CD14-positive monocyte (primary cell): Measurements from ENCODE around the gene CYP2W1. TPM values are rescaled to one million over a fixed set of nuclear protein-coding genes. Genes with fewer than 3 reads are reported as not detected.
A peak's percentile ranks its signal among the peaks of the same experiment; 100 is the strongest.

Experiments used
- DNase-seq, 3 donors: peaks; one replicate each; pipeline ENCODE4 v3.0.0-alpha.2; 2011 to 2022
- H2AFZ ChIP-seq: 2 replicates; pipeline ENCODE4 v1.6.0; 2012; ENCODE audit warnings: mild to moderate bottlenecking, low read depth, low read length, inconsistent platforms; ENCODE audit not compliant: insufficient read depth, poor library complexity, severe bottlenecking
- H3K27ac ChIP-seq, 2 donors: 1 replicate in 1 of 2; 2 replicates in 1 of 2; pipeline ENCODE4 v1.5.1; 2012 to 2013; ENCODE audit warnings: low read length in 2 of 2, control low read depth in 1 of 2, inconsistent platforms in 1 of 2, low read depth in 1 of 2, mild to moderate bottlenecking in 1 of 2
- H3K27me3 ChIP-seq, 2 donors: one replicate each; pipeline versions ENCODE4 v1.6.0 to v1.6.1; 2011 to 2013; ENCODE audit warnings: low read length in 2 of 2; ENCODE audit not compliant: control insufficient read depth in 2 of 2, insufficient read depth in 2 of 2
- H3K36me3 ChIP-seq, 2 donors: replicated peaks in 1 of 2; 1 replicate in 1 of 2; 2 replicates in 1 of 2; pipeline versions ENCODE4 v1.5.1 to v1.6.1; 2012 to 2013; ENCODE audit warnings: low read length in 2 of 2, control low read depth in 1 of 2, inconsistent platforms in 1 of 2, mild to moderate bottlenecking in 1 of 2; ENCODE audit not compliant: insufficient read depth in 2 of 2, control insufficient read depth in 1 of 2
- H3K4me1 ChIP-seq, 2 donors: 1 replicate in 1 of 2; 2 replicates in 1 of 2; pipeline versions ENCODE4 v1.5.1 to v1.6.1; 2012 to 2013; ENCODE audit warnings: low read length in 2 of 2, control low read depth in 1 of 2, inconsistent platforms in 1 of 2, mild to moderate bottlenecking in 1 of 2, moderate library complexity in 1 of 2; ENCODE audit not compliant: insufficient read depth in 2 of 2, control insufficient read depth in 1 of 2
- H3K4me2 ChIP-seq: replicated peaks from 2 replicates; pipeline ENCODE3; 2012; ENCODE audit warnings: low read length, moderate library complexity, mild to moderate bottlenecking; ENCODE audit not compliant: poor library complexity, severe bottlenecking; ENCODE audit errors: extremely low read depth
- H3K4me3 ChIP-seq, 3 experiments: fragments of 200-600 bp in 1 of 3; sonication (generic) in 1 of 3; replicated peaks in 1 of 3; 1 replicate in 2 of 3; 2 replicates in 1 of 3; pipeline ENCODE4 v1.5.1; 2011 to 2013; ENCODE audit warnings: low read length in 3 of 3, mild to moderate bottlenecking in 3 of 3, control low read depth in 2 of 3, low read depth in 2 of 3, inconsistent platforms in 1 of 3, moderate library complexity in 1 of 3
- H3K79me2 ChIP-seq: 2 replicates; pipeline ENCODE4 v1.6.0; 2012; ENCODE audit warnings: mild to moderate bottlenecking, control low read depth, inconsistent platforms, low read length, moderate library complexity; ENCODE audit not compliant: insufficient read depth
- H3K9ac ChIP-seq: 2 replicates; pipeline ENCODE4 v1.6.0; 2017; ENCODE audit warnings: low read length, mild to moderate bottlenecking; ENCODE audit not compliant: insufficient read depth, poor library complexity, severe bottlenecking
- H3K9me3 ChIP-seq, 2 donors: replicated peaks in 1 of 2; 1 replicate in 1 of 2; 2 replicates in 1 of 2; pipeline versions ENCODE4 v1.5.1 to v1.6.1; 2012 to 2013; ENCODE audit warnings: low read length in 2 of 2, control low read depth in 1 of 2; ENCODE audit not compliant: control insufficient read depth in 1 of 2, insufficient read depth in 1 of 2
- H4K20me1 ChIP-seq: 2 replicates; pipeline ENCODE4 v1.6.0; 2012; ENCODE audit warnings: mild to moderate bottlenecking, low read length, control low read depth, moderate library complexity; ENCODE audit not compliant: insufficient read depth
- H3K27ac Mint-ChIP-seq, 7 donors: one replicate each; pipeline ENCODE4 v1.8.0; 2020; ENCODE audit warnings: mild to moderate bottlenecking in 7 of 7, mixed read lengths in 7 of 7, moderate library complexity in 6 of 7, inconsistent platforms in 2 of 7
- H3K27me3 Mint-ChIP-seq, 3 donors: one replicate each; pipeline ENCODE4 v1.8.0; 2021 to 2022; ENCODE audit warnings: low read depth in 3 of 3, mild to moderate bottlenecking in 3 of 3, mixed read lengths in 3 of 3, moderate library complexity in 3 of 3, inconsistent platforms in 1 of 3
- H3K36me3 Mint-ChIP-seq, 2 donors: one replicate each; pipeline ENCODE4 v1.8.0; 2020; ENCODE audit warnings: mixed read lengths in 2 of 2, inconsistent platforms in 1 of 2, mild to moderate bottlenecking in 1 of 2
- H3K4me1 Mint-ChIP-seq: one replicate; pipeline ENCODE4 v1.8.0; 2020; ENCODE audit warnings: mild to moderate bottlenecking, mixed read lengths
- H3K4me3 Mint-ChIP-seq, 2 donors: one replicate each; pipeline ENCODE4 v1.8.0; 2020; ENCODE audit warnings: mild to moderate bottlenecking in 2 of 2, mixed read lengths in 2 of 2, moderate library complexity in 1 of 2
- H3K9me3 Mint-ChIP-seq, 7 donors: one replicate each; pipeline ENCODE4 v1.8.0; 2020 to 2022; ENCODE audit warnings: mixed read lengths in 7 of 7, mild to moderate bottlenecking in 6 of 7, moderate library complexity in 6 of 7, inconsistent platforms in 2 of 7
- WGBS: methylation state at CpG from one replicate; pipeline ENCODE4 v1.1.5; 2013; ENCODE audit warnings: missing lambda C conversion rate; ENCODE audit not compliant: insufficient coverage; 5-methylcytosine and 5-hydroxymethylcytosine counted together
- intact Hi-C, 2 donors: fragments of 100-400 bp; cut with micrococcal nuclease; formaldehyde crosslinking; loops; one replicate each; pipeline versions ENCODE4 v1.15.0 to v1.15.1; 2023
- polyA minus RNA-seq: library from RNA; depleted of rRNA, polyadenylated mRNA; stranded (reverse); fragments of >200 nt; gene quantifications from 2 replicates; pipeline ENCODE4 v1.2.3, GENCODE V29; 2012
- polyA plus RNA-seq, 3 donors: library from polyadenylated mRNA; depleted of rRNA in 1 of 3; unstranded in 2 of 3; stranded (reverse) in 1 of 3; fragments of 300-500 nt in 2 of 3; fragments of >200 nt in 1 of 3; fragmentation: Illumina TruSeq in 2 of 3; gene quantifications; 1 replicate in 2 of 3; 2 replicates in 1 of 3; pipeline ENCODE4 v1.2.3, GENCODE V29; 2012 to 2021
- total RNA-seq, 12 experiments: library from RNA in 1 of 12; stranded (reverse) in 1 of 12; fragments of 120-200 nt in 1 of 12; gene quantifications; one replicate each; pipeline ENCODE4 v1.2.4 and lab custom pipeline; 2013 to 2026; ENCODE audit warnings: mixed read lengths in 6 of 12, inconsistent platforms in 1 of 12
- TF ChIP-seq, protein P1 (sequence below): fragments of 200-600 bp; IDR thresholded peaks from one replicate; pipeline ENCODE4 v1.8.0; 2022; ENCODE audit warnings: antibody characterized with exemption, mild to moderate bottlenecking

Gene CYP2W1, protein sequence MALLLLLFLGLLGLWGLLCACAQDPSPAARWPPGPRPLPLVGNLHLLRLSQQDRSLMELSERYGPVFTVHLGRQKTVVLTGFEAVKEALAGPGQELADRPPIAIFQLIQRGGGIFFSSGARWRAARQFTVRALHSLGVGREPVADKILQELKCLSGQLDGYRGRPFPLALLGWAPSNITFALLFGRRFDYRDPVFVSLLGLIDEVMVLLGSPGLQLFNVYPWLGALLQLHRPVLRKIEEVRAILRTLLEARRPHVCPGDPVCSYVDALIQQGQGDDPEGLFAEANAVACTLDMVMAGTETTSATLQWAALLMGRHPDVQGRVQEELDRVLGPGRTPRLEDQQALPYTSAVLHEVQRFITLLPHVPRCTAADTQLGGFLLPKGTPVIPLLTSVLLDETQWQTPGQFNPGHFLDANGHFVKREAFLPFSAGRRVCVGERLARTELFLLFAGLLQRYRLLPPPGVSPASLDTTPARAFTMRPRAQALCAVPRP
- not detected for total RNA-seq (2013)
- polyA plus RNA-seq (not detected), polyA minus RNA-seq (not detected in 2 replicates), total RNA-seq (lab: John Stamatoyannopoulos, UW) (0 to 0.28 (median 0.08) reads per million in 11 experiments)

DNA sequence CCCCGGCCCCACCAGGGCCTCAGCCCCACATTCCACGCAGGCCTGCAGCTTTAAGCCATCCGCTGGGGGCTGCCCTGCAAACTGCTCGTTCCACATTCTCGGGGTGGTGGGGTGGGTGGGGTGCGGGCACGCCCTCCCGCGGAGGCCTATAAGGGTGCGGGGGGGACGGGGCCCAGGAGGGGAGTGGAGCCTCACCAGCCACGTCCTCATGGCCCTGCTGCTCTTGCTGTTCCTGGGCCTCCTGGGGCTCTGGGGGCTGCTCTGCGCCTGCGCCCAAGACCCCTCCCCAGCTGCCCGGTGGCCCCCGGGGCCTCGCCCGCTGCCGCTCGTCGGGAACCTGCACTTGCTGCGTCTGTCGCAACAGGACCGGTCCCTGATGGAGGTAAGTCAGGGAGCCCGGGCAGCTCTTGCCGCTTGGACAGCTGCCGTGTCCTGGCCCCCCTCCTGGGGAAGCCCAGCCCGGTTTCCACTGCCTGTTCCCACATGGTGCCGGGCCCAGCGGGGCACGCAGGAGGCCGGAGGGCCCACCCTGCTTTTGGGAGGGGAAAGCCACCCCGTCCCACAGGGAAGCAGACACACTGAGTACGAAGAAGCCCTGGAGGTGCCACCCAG lies at the start of gene CYP2W1:
CYP2W1 (plus strand) TSS at position 178 of the 612 bp plus-strand sequence; CDS start at position 209, 31 bp downstream.
- no peak within 1 kb of the TSS for H3K4me2 ChIP-seq
- peaks cover 0 to 15% of the 10 kb centered on the region in 2 donors for H3K27me3 ChIP-seq
- no peak within 1 kb of the TSS for H3K27ac Mint-ChIP-seq
- H3K4me1 ChIP-seq = no peaks in the 10 kb centered on the region
- DNase-seq = no peak
- peaks cover 0 to 1% (median 0%) of the 10 kb centered on the region in 7 donors for H3K9me3 Mint-ChIP-seq
- intact Hi-C loops = no loop called here
- H3K27me3 Mint-ChIP-seq = peaks cover 7 to 28% (median 11%) of the 10 kb centered on the region in 3 donors
- H3K27ac ChIP-seq = no peak within 1 kb of the TSS
- no peaks in the 10 kb centered on the region for H3K36me3 Mint-ChIP-seq
- no peak within 1 kb of the TSS for H2AFZ ChIP-seq
- H3K36me3 ChIP-seq = no peaks in the 10 kb centered on the region
- H3K9me3 ChIP-seq = no peaks in the 10 kb centered on the region
- H3K4me3 ChIP-seq = no peak within 1 kb of the TSS
- no peaks in the 10 kb centered on the region for H4K20me1 ChIP-seq
- H3K79me2 ChIP-seq = no peaks in the 10 kb centered on the region
- H3K4me3 Mint-ChIP-seq = no peak within 1 kb of the TSS
- WGBS = 89% methylated on average over 29 of the region's 34 CpGs
- H3K4me1 Mint-ChIP-seq = no peaks in the 10 kb centered on the region
- H3K9ac ChIP-seq = no peak within 1 kb of the TSS
- TF ChIP-seq, protein P1, sequence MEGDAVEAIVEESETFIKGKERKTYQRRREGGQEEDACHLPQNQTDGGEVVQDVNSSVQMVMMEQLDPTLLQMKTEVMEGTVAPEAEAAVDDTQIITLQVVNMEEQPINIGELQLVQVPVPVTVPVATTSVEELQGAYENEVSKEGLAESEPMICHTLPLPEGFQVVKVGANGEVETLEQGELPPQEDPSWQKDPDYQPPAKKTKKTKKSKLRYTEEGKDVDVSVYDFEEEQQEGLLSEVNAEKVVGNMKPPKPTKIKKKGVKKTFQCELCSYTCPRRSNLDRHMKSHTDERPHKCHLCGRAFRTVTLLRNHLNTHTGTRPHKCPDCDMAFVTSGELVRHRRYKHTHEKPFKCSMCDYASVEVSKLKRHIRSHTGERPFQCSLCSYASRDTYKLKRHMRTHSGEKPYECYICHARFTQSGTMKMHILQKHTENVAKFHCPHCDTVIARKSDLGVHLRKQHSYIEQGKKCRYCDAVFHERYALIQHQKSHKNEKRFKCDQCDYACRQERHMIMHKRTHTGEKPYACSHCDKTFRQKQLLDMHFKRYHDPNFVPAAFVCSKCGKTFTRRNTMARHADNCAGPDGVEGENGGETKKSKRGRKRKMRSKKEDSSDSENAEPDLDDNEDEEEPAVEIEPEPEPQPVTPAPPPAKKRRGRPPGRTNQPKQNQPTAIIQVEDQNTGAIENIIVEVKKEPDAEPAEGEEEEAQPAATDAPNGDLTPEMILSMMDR = no peak

DNA sequence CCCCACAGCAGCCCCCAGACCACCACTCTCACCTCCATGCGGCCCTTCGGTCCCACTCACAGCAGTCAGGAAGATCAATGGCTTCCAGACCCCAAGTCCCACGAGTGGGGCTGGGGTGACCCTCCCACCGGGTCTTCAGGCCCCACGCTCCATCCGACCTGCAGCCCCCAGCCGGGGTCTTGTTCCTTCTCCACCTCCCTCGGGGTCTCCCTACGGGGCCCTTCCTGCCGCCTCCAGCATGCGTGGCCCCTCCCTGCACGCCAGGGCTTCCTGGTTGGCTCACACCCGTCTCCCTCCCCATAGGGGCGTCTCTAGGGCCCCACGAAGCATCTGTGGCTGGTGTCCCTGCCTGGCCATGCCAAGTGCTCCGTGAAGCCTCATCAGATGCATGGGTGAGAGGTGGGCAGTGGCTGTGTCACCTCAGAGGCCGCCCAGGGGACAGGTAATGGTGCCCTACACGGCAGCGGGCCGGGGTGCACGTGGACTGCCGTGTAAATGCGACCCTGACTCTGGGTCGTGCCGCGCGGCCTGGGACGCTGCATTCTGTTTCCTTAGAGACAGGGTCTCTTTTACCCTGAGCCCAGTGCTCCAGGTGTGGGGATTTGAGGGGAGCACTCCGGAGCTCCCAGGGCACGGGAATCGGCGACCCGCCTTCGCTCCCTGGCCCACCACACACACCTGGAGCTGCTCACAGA lies 48.4 kb upstream of the CYP2W1 start:
- H3K79me2 ChIP-seq = peaks cover 69% of the 10 kb centered on the region
- H3K4me1 Mint-ChIP-seq = peaks cover 36% of the 10 kb centered on the region
- no peak overlapping the region for H3K4me3 ChIP-seq
- whole genome bisulfite sequencing = 92% methylated on average over 23 of the region's 34 CpGs
- no peak overlapping the region for H3K27ac ChIP-seq
- no peak overlapping the region for H3K4me2 ChIP-seq
- TF ChIP-seq, protein P1 = no peak
- peaks cover 0 to 3% (median 1%) of the 10 kb centered on the region in 3 donors for H3K27me3 Mint-ChIP-seq
- intact Hi-C loops = no loop called here
- peaks cover 0 to under 1% (median 0%) of the 10 kb centered on the region in 7 donors for H3K9me3 Mint-ChIP-seq
- H3K27me3 ChIP-seq = no peaks in the 10 kb centered on the region
- H3K4me1 ChIP-seq = peaks cover 36 to 39% of the 10 kb centered on the region in 2 donors
- peaks cover 42 to 57% of the 10 kb centered on the region in 2 donors for H3K36me3 Mint-ChIP-seq
- H4K20me1 ChIP-seq = peaks cover 61% of the 10 kb centered on the region
- H2AFZ ChIP-seq = no peak overlapping the region
- no peak for DNase-seq
- peaks cover 35 to 49% of the 10 kb centered on the region in 2 donors for H3K36me3 ChIP-seq
- no peaks in the 10 kb centered on the region for H3K9me3 ChIP-seq
- no peak overlapping the region for H3K9ac ChIP-seq
- H3K27ac Mint-ChIP-seq = peak overlapping the region in 2 of 7 donors; percentile 25 to 31
- no peak overlapping the region for H3K4me3 Mint-ChIP-seq
